Fibroblast of peridontal ligament (primary cell): Measurements from ENCODE around the gene AFAP1.

ENCODE experiments used
- DNase-seq: peaks from one replicate; pipeline ENCODE4 v3.0.0-alpha.2; 2010; ENCODE audit errors: extremely low read depth

The AFAP1 gene

GRCh38 chr4:7805533-7806337 is 133.9 kb downstream of the AFAP1 start:
- peak; percentile 83 for DNase-seq

GRCh38 chr4:7804756-7805385 is 134.8 kb downstream of the AFAP1 start:
- DNase-seq = no peak

- DNase-seq = peak; percentile 81
These were observed 135.5 kb downstream of the AFAP1 start for GRCh38 chr4:7803992-7804755.

GRCh38 chr4:7803371-7803770 is 136.3 kb downstream of the AFAP1 start:
- no peak for DNase-seq

GRCh38 chr4:7802093-7802726 is 137.5 kb downstream of the AFAP1 start:
- DNase-seq = peak; percentile 87

GRCh38 chr4:7801641-7802040 is 138.0 kb downstream of the AFAP1 start:
- no peak for DNase-seq

- no peak for DNase-seq
These were observed 138.7 kb downstream of the AFAP1 start for GRCh38 chr4:7801001-7801400.

- no peak for DNase-seq
These were observed 139.3 kb downstream of the AFAP1 start for GRCh38 chr4:7800410-7800809.

GRCh38 chr4:7799736-7800135 is 139.9 kb downstream of the AFAP1 start:
- DNase-seq = no peak

- no peak for DNase-seq
These were observed 140.4 kb downstream of the AFAP1 start for GRCh38 chr4:7799306-7799705.

- no peak for DNase-seq
These were observed 141.3 kb downstream of the AFAP1 start for GRCh38 chr4:7798178-7798995.

GRCh38 chr4:7797330-7797729 is 142.3 kb downstream of the AFAP1 start:
- no peak for DNase-seq

GRCh38 chr4:7795983-7796382 is 143.7 kb downstream of the AFAP1 start:
- DNase-seq = no peak

GRCh38 chr4:7793186-7793585 is 146.5 kb downstream of the AFAP1 start:
- no peak for DNase-seq

GRCh38 chr4:7792616-7793015 is 147.0 kb downstream of the AFAP1 start:
- DNase-seq = no peak

- DNase-seq = no peak
These were observed 148.7 kb downstream of the AFAP1 start for GRCh38 chr4:7790999-7791398.

- no peak for DNase-seq
These were observed 149.6 kb downstream of the AFAP1 start for GRCh38 chr4:7790023-7790422.

- DNase-seq = no peak
These were observed 150.8 kb downstream of the AFAP1 start for GRCh38 chr4:7788694-7789425.

GRCh38 chr4:7788193-7788592 is 151.5 kb downstream of the AFAP1 start:
- no peak for DNase-seq

- no peak for DNase-seq
These were observed 151.9 kb downstream of the AFAP1 start for GRCh38 chr4:7787681-7788141.

- DNase-seq = no peak
These were observed 152.6 kb downstream of the AFAP1 start for GRCh38 chr4:7787067-7787466.
